HepG2 (cell line): ENCODE measurements around the gene PVALB.

Experiments used
- CHD2 ChIP-seq: IDR thresholded peaks from 2 replicates; pipeline ENCODE4 v1.6.1; 2011; ENCODE audit warnings: low read depth, low read length, improper control_type of control experiment
- JARID2 ChIP-seq: sonication (generic); formaldehyde crosslinking; IDR thresholded peaks from 2 replicates; pipeline ENCODE4 v1.8.1; 2023; ENCODE audit warnings: missing genetic modification reagents, inconsistent platforms; ENCODE audit not compliant: insufficient replicate concordance
- KDM5B ChIP-seq: sonication (generic); formaldehyde crosslinking; IDR thresholded peaks from 2 replicates; pipeline ENCODE4 v1.4.0; 2020; ENCODE audit warnings: missing genetic modification reagents, mild to moderate bottlenecking, borderline replicate concordance
- NR2C2 ChIP-seq: sonication (generic); formaldehyde crosslinking; IDR thresholded peaks from 2 replicates; pipeline ENCODE4 v1.4.0; 2020; ENCODE audit warnings: missing genetic modification reagents, mild to moderate bottlenecking, moderate library complexity, borderline replicate concordance
- NR2F6 ChIP-seq, 2 experiments: IDR thresholded peaks; 2 replicates each; pipeline ENCODE4 v1.6.1; 2016; ENCODE audit warnings: antibody characterized with exemption in 1 of 2, mild to moderate bottlenecking in 1 of 2
- SIN3A ChIP-seq: IDR thresholded peaks from 2 replicates; pipeline ENCODE4 v1.6.1; 2011; ENCODE audit warnings: low read depth, mild to moderate bottlenecking, control low read depth, low read length, borderline replicate concordance
- ZBTB33 ChIP-seq: sonication (generic); formaldehyde crosslinking; IDR thresholded peaks from 2 replicates; pipeline ENCODE4 v1.4.0; 2020; ENCODE audit warnings: missing genetic modification reagents
- ZBTB7A ChIP-seq: sonication (generic); formaldehyde crosslinking; IDR thresholded peaks from 2 replicates; pipeline ENCODE4 v1.8.0; 2022; ENCODE audit warnings: mild to moderate bottlenecking, missing genetic modification reagents
- ZFP1 ChIP-seq: IDR thresholded peaks from 2 replicates; pipeline ENCODE4 v1.6.1; 2016
- ZMAT5 ChIP-seq: sonication (generic); formaldehyde crosslinking; IDR thresholded peaks from 2 replicates; pipeline ENCODE4 v1.5.0; 2020; ENCODE audit warnings: mild to moderate bottlenecking, low read depth, missing genetic modification reagents, borderline replicate concordance
- ZNF274 ChIP-seq: sonication (generic); formaldehyde crosslinking; IDR thresholded peaks from 2 replicates; pipeline ENCODE4 v1.5.1; 2020; ENCODE audit warnings: mild to moderate bottlenecking, missing genetic modification reagents
- ZNF343 ChIP-seq: sonication (generic); formaldehyde crosslinking; IDR thresholded peaks from 2 replicates; pipeline ENCODE4 v1.4.0; 2020; ENCODE audit warnings: mild to moderate bottlenecking, missing genetic modification reagents
- ZNF629 ChIP-seq: sonication (generic); formaldehyde crosslinking; conservative IDR thresholded peaks from 2 replicates; pipeline ENCODE4 v1.5.0; 2020; ENCODE audit warnings: missing genetic modification reagents

- TF ChIP-seq SIN3A (no peak), KDM5B (CRISPR knock-in tag) (no peak), JARID2 (no peak), NR2C2 (CRISPR knock-in tag) (no peak), ZNF274 (CRISPR knock-in tag) (no peak), ZBTB7A (CRISPR knock-in tag) (no peak), ZBTB33 (no peak), ZMAT5 (no peak), ZNF343 (CRISPR knock-in tag) (no peak), CHD2 (no peak), NR2F6 (IDR thresholded peaks at IDR 0.05) (no peak), NR2F6 (CRISPR knock-in tag; IDR thresholded peaks at IDR 0.05) (no peak), ZNF629 (no peak), ZFP1 (no peak)
Measured at GRCh38 chr22:36828815-36829214, 12.0 kb upstream of the PVALB start.
